GM19452 (cell line): Measurements from ENCODE around the gene KIF12.

Experiments
- ATAC-seq: cut with Tn5 transposase; IDR thresholded peaks from one replicate; pipeline ENCODE4 v1.9.1; 2021; ENCODE audit not compliant: unreplicated experiment

The KIF12 gene

DNA sequence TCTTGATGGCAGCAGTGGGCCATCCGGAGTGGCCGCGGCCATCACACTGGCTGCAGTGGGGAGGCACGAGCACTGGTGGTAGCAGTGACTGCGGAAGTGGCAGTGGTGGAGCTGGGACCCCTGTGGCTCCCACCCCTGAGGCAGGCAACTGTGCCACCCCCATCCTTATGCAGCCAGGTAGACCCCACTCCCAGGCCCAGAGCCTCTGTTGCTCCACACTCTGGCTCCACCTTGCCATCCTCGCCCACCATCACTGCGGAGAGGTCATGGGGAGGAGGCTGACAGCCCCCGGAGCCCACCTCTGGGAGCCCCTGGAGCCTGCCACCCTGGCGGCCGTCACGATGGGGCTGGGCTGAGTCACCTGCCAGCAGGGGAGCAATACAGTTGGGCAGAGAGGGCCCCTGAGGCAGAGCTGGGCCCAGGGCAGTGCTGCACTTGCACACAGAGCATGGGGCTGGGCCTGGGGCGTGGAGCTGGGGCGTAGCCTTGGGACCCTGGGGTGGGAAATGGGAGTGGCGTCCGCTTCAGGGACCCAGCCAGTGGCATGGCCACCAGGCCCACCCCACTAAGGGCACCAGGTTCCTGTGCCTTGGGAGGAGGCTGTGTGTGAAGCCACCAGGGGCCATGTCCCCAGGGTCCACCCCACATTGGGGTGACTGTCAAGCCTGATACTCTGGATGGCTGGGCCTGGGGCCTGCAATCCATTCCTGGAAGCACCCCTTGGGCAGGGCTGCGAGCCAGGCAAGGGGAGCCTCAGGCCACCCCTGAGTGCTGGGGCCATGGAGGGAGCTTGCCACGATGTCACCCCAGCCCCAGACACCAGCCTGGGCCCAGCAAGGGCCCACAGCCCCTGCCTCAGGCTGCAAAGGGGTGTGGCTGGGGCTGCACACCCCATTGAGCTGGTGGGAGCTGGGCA, 28.6 kb downstream of the KIF12 start:
- no peak for ATAC-seq

DNA sequence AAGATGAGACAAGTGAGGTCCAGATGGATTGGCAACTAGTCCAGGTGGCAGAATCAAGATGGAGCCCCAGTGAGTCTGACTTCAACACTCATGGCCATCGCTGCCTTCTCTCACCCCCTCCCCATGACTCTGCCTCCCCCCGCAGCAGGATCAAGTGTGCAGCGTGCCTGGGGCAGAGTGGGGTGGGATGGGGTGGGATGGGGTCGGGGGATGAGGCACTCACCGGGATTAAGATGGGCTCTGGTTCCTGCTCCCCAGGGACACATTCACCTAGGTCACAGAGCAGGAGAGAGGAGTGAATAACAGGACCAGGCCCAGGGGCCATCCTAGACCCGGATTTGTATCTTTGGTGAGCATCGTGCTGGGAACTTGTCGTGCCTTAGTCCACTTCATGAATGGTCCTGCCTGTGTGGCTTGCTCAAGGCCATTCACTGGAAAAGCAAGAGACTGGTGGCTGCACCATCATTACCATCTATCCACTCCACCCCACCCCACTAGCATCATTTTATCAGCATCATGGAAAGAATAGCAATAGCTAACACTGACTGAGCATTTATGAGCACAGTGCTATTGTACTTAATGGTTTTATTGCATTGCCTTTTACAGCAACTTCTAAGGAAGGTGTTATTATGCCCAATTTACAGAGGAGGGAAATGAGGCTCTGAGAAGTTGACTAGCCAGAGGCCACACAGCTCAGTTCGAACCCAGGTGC, 29.5 kb downstream of the KIF12 start:
- no peak for ATAC-seq

DNA sequence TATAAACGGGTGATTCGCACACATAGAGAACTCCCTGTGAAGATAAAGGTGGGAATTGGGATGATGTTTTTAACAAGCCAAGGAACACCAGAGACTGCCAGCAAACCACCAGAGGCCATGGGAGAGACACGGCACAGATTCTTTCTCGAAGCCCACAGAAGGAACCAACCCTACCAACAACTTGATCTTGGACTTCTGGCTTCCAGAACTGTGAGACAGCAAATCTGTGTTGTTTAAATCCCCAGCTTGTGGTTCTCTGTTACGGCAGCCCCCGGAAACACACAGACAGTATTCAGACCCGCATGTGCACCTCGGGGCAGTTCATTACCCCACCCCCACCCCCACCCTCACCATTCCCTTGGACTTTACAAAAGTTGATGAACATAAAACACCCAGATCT, 33.8 kb downstream of the KIF12 start:
- no peak for ATAC-seq

DNA sequence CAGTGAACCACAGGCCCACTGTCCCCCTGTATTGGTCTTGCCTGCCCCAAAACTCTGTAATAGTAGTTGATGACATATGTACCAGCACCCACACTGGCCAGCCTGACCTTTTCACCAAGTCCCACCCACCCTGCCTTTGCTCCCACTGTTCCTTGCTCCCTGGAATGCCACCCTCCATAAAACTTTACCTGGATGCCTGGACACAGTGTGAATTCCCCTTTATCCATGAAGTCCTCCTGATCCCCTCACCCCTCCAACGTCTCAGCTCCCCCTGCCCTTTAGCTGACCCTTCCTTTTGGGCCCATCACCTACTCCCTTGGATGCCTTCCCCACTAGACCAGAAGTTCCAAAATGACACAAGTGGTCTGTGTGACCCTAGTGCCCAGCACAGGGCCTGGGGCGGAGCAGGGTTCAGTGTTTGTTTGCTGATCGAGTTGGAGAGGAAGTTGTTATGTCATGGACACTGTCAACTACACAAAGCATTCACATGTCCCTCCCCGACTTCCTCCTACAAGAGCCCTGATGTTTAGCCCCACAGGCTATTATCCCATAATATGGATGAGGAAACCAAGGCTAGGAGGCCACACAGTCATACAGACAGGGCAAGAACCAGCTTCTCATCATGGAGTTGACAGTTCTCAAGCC, 37.1 kb downstream of the KIF12 start:
- no peak for ATAC-seq

DNA sequence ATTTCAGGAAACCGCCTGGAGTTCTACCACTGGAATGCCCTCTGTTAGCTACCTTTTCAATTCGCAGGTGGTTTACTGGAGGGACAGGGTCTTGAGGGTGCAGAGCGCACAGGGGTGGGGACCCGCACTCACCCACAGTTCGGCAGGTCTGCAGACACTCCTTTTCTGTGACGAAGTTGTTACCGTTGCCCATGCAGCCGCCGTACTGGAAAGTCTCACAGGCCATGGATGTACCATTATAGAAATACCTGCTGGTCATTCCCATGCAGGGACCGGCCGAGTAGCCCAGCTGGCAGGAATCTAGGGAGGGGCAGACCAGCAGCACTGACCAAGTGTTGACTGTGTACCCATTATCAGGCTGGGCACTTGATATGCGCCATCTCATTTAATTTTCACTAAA, 37.8 kb downstream of the KIF12 start:
- ATAC-seq: no peak

DNA sequence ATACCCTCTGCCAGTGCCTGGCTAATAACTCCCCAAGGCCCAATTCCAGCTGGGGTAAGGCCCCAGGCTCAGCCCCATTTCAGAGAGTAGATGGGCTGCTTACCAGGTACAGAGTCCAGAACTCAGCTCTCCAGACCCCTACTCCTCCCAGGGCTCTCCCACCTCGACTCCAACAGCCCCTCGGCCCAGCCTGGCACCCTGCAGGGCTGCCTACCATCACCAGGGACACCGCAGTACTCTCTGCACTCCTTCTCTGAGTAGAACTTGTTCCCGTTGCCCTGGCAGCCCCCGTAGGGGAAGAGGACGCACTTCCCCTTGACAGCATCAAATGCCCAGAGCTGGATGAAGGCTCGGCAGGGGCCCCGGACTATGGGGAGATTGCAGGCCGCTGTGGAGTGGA, 38.4 kb downstream of the KIF12 start:
- ATAC-seq: no peak

DNA sequence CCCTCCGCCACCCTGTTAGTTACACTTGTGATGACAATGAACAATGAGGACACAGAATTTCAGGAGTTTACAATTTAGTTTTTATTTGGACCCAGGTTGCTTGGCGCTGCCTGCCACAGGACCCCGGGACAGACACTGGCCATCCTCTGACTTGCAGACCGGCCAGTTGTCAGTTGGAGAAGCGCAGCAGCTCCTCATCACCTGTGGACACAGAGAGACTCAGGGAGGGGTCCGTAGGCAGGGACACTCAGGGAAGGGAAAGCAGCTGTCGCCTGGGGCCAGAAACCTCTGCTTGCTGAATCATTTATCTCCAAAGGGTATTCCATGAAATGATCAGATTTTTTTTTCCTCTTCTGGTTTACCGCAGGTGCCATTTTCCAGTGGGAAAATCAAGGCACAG, 39.0 kb downstream of the KIF12 start:
- no peak for ATAC-seq

DNA sequence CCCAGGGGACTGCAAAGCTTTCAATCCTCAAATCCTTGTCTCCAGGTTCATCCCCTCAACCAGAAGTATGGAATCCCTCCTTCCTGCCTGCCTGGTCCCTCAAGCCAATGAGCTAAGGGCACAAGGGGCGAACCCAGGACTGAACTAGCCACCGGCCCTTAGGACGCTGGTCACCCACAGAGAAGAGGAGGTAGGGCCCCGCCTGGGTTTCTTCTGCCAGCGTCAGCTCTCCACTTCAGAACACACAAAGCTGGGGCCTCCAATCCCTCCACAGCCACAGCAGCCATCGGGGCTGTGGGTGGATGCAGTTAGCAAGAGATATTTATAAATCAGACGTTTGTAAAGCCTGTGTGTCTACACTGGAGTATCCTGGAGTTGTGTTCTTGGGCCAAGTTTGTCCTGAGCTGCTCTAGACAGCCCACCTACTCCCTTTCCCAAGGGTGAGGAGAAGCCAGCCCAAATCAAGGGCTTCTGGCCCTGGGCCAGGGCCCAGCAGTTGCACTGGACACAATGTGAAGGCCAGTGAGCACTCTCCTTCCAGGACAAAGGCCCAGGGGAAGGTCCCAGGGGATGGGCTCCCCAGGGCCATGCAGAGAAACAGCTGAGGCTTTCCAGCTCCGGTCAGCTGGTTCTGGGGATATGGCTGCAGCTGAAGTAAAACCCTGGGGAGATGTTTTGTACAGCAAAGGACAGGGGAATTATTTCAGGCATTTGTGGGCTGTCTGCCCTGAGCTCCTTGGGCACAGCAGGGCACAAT, 39.9 kb downstream of the KIF12 start:
- ATAC-seq: no peak

DNA sequence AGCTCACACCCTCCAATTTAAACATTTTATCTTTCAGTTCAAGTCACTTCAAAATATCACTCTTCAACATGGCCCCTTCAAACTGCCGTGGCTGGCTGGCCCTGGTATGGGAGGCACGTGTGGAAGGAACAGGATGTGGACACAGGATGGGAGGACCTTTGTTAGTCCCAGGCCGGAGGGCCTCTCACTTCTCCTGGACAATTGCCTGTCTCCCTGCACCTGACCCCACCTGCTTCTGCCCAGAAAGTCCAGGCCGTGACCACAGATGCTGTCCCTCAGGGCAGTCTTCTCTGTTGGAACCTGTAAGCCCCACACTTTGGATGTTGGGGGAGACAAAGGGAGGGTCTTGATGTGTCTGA, 40.4 kb downstream of the KIF12 start:
- no peak for ATAC-seq

DNA sequence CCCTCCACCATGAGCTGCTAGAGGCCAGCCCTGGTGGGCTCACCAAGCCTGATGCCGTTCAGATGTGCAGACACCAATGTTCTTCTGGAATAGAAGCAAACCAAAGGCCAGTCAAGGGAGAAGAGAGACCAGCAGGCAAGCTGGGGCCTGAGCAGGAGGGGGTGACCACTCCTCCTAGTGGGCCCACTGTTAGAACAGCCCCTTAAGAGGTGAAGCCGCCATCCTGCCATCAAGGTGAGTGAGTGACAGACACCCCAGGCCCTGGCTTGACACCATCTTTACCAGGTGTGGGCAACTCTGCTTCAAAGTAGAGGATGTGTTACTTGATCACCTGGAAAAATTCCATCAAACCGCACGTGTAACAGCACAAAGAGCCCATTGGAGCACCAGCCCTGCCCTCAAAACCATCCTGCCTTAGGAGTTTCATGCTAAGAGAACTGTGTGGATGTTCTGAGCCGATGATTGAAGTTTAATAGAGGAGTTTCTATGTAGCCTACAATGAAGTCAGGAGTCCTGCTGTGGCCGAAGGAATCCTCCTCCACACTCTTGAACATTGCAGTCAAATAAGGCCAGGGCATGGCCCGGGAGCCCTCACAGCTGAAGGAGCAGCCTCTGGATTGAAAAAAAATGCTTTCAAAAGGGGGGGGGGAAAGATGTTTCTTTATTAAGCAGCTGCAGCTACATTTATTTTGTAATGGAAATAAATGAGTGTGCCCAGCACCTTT, 41.8 kb downstream of the KIF12 start:
- ATAC-seq: no peak

DNA sequence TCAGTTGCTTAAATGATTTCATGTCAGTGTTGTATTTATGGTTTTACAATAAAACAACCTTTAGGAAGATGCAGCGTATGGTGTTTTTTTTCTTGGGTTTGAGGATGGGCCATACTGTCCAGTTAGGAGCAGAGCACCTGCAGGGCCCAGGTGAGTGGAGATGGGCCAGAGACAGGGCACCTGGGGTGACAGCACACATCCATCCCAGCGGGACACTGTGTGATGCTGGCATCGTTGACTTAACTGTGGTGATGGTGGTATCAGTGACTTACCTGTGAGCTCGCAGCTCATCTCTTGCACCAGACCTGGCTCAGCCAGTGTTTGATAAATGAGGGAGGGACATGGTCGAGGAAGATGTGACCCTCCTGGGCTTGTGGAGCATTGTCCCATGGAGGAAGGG, 42.6 kb downstream of the KIF12 start:
- ATAC-seq: no peak

DNA sequence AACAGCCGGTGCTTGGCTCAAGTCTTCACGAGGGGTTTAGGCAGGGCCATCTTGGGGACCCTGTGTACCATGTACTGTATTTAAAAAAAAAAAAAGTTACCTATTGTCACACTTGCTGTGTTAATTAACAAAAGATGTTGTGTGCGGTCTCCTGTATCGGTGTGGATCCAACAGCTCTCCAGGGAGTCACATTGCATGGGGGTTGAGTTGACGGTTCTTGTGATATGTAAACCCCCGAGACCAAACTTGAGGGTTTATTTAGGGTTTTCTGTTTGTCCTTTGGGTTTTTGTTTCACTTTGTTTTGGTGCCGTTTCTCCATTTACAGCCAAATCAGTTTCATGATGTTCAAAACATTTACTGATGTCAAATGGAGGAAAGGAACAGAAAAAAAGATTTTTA, 43.2 kb downstream of the KIF12 start:
- no peak for ATAC-seq

DNA sequence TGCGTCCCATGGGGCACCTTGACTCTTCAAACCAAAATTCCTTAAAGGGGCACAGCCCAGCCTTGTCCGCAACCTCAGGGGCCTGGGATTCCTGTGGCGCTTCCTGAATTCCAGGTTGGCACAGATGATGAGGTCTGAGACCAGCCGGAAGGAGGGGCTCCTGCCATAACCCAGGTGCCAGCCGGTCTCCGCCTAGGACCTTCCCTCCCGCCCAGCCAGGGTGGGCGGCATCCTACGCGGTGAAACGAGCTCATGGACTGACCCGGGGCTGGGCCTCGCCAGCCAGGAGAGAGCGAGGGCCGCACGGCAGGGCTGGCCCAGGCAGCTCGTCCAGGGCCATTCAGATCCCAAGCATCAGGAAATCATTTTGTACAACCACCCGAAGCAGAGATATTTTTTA, 44.0 kb downstream of the KIF12 start:
- ATAC-seq: no peak

DNA sequence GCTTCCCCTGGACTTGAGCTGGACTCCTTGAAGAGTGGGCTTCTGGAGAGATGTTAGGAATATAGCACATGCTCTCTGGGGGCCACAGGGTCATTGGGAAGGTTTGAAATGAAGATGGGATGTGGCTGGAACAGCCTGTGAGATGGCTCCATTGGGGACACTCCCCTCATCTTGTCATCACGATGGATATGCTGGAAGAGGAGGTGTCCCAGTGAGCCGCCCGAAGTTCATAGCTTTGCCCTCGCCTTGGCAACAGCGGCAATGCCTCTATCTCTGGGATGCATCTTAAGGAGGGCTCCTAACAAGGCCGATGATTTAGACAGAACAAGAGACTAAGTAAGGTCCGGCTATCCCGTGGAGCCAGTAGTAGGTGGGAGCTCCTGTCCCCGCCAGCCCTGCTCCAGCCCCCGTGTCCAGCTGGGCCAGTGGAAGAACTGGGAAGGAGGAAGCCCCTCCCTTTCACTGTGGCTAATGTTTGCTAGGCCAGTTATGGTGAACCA, 44.9 kb downstream of the KIF12 start:
- ATAC-seq: no peak

DNA sequence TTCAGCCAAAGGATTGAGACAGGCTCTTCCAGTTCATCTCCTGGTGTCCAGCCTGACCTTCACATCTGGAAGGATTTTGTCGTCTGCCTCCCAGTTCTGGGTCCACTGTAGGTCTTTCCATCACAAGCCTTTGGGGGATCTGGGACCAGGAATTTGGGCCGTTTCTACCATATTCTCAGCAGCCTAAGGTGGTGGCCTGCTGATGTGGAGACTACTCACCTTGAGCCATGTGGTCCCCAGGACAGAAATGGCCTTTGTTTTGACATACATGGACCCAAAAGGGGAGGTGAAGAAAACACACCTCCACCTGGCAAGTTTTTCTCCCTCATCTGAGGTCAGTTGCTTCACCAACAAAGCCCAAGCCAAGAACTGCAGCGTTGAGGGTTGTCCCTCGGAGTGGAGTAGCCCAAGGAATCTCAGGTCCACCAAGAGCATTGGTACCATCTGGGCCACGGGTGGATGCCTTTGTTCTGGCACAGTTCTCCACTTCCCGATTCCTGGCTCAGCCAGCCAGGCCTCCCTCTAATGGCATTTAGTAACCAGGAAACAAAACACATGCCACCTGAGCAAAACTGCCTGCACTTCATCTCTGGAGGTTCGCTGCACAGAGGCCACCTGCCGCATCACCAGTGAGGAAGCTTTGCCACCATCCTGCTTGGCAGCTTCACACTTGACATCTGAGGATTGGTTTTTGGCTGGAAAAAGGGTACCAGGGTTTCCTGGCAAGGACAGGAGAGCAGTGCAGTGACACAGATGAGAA, 45.7 kb downstream of the KIF12 start:
- ATAC-seq: no peak

DNA sequence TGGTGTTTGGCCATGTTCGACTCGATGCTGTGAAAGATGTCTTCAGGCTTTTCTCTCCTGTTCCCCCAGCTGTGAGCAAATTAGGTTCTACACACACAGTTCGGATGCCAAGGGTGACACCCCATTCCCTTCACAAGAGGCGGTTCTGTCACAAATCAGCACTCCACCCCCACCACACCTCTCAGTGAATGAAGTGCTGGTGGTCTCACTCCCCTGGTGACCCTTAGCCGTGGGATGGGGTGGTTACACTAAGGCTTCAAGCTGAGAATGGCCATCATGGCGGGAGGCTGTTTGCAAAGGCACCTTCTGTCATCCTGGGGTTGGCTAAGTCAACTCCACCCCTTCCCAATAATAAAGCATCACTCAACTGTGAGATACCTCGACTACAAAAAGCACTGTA, 47.4 kb downstream of the KIF12 start:
- no peak for ATAC-seq

DNA sequence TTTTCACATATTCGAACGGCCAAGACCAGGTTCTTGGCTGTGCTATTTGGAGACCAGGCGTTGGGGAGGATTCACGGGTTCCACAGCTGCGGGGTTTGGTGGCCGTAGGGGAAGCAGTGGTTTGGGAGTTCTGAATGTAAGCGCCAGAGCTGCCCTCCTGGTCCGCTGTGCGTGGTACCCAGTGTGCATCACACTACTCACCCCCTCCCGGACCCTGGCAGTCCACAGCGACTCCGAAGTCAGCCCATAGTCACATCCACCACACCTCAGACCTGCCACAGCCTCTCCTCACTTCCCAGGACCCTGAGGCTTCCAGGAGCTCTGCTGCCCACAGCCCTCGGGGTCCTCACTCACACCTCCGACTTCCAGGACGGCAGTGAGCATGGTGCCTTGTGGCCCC, 47.8 kb downstream of the KIF12 start:
- no peak for ATAC-seq

DNA sequence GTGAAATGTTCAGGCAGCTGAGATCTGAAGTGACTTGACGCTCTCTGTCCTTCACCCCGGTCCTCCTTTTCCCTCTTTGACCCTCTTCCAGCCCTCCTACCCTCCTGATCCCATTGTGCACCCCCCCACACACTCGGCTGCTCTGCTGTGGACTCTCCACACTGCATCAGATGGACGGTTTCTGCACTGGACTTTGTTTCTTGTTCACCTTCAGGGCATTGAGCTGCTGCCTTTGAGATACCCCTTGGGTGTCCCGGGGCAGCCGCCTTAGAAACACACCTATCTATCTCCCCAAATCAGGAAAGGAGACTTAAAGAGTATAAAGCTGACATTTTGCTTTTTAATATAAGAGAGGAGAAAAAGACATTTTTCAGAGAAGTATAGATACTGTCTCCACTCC, 48.4 kb downstream of the KIF12 start:
- ATAC-seq: no peak

DNA sequence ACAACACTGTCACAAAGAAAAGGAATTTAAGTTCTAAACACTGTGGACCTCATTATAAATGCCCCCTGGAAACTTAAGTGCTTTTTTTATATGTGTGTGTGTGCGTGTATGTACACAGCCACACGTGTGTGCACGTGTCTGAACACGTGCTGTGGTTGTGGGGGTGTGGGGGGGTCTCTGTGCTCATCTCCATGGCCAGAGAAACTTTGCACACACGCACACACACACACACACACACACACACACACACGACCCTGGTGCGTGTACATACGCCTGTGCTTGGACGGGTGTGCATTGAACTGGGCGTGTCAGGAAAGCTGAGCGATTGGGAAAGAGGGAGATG, 48.9 kb downstream of the KIF12 start:
- ATAC-seq: no peak
